HL-60 (cell line): Measurements from ENCODE around the gene KCNG3.

ENCODE experiments used
- DNase-seq, 2 experiments: peaks; one replicate each; pipeline ENCODE4 v3.0.0-alpha.2; 2010 to 2020; ENCODE audit warnings: low read depth in 1 of 2, low spot score in 1 of 2
- H3K27ac ChIP-seq: fragments of 250-450 bp; sonication (Bioruptor Pico); replicated peaks from 2 replicates; pipeline ENCODE4 v1.5.1; 2020; ENCODE audit warnings: mild to moderate bottlenecking, moderate library complexity
- H3K27me3 ChIP-seq: fragments of 250-450 bp; sonication (Bioruptor Pico); 2 replicates; pipeline ENCODE4 v1.5.1; 2021; ENCODE audit warnings: mild to moderate bottlenecking, moderate library complexity; ENCODE audit not compliant: insufficient read depth, poor library complexity, severe bottlenecking
- H3K4me3 ChIP-seq: replicated peaks from 2 replicates; pipeline ENCODE4 v1.5.1; 2011; ENCODE audit warnings: mild to moderate bottlenecking, control low read depth, low read length; ENCODE audit not compliant: insufficient read depth
- GABPA ChIP-seq: IDR thresholded peaks from 2 replicates; pipeline ENCODE4 v1.6.1; 2012; ENCODE audit warnings: low read depth
- POLR2AphosphoS5 ChIP-seq: IDR thresholded peaks from 2 replicates; pipeline ENCODE4 v1.6.1; 2012; ENCODE audit warnings: low read depth
- REST ChIP-seq: IDR thresholded peaks from 2 replicates; pipeline ENCODE4 v1.6.1; 2012; ENCODE audit warnings: low read depth; ENCODE audit not compliant: insufficient replicate concordance
- SPI1 ChIP-seq: IDR thresholded peaks from 2 replicates; pipeline ENCODE4 v1.6.1; 2012; ENCODE audit warnings: low read depth, mild to moderate bottlenecking, borderline replicate concordance
- TF ChIP-seq, protein P1 (sequence below): IDR thresholded peaks from one replicate; pipeline ENCODE4 v1.5.1; 2011; ENCODE audit warnings: low read length, control low read depth, inconsistent platforms; ENCODE audit not compliant: insufficient read depth

The KCNG3 gene

DNA sequence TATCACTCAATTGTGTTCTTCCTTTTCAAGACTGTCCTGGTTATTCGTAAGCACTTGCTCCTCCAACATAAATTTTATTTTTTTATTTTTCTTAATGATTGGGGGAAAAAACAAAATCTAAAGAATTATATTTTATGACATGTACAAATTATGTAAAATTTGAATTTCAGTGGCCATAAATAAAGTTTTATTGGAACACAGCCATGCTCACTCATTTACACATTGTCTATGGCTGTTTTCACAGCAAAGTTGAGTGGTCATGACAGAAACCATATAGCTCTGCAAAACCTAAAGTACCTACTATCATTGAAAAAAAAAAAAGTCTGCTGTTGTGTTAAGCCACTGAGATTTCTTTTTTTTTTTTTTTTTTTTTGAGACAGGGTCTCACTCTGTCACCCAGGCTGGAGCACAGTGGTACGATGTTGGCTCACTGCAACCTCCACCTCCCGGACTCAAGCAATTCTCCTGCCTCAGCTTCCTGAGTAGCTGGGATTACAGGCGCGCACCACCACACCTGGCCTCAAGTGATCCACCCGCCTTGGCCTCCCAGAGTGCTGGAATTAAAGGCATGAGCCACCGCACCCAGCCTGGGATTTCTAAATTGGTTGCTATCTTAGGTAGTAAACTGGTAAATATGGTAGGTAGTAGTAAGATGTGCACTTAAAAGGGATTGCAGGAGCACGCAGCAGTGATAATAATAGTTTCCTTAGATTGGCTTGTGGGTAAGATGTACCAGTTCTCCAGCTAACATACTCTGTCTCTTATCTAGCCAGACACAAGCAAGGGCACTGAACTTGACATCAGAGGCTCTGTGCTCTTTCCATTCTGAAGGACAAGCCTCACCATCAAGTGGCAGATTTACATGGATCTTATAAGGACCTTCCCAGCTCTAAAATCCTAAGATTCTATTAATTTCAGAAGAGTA, 44.4 kb downstream of the KCNG3 start:
- no peak overlapping the region for H3K27ac ChIP-seq
- no peak for DNase-seq
- H3K27me3 ChIP-seq: no peaks in the 10 kb centered on the region
- TF ChIP-seq REST: no peak
- TF ChIP-seq GABPA: no peak
- no peak for TF ChIP-seq POLR2AphosphoS5
- TF ChIP-seq, protein P1, sequence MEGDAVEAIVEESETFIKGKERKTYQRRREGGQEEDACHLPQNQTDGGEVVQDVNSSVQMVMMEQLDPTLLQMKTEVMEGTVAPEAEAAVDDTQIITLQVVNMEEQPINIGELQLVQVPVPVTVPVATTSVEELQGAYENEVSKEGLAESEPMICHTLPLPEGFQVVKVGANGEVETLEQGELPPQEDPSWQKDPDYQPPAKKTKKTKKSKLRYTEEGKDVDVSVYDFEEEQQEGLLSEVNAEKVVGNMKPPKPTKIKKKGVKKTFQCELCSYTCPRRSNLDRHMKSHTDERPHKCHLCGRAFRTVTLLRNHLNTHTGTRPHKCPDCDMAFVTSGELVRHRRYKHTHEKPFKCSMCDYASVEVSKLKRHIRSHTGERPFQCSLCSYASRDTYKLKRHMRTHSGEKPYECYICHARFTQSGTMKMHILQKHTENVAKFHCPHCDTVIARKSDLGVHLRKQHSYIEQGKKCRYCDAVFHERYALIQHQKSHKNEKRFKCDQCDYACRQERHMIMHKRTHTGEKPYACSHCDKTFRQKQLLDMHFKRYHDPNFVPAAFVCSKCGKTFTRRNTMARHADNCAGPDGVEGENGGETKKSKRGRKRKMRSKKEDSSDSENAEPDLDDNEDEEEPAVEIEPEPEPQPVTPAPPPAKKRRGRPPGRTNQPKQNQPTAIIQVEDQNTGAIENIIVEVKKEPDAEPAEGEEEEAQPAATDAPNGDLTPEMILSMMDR: no peak
- no peak for TF ChIP-seq SPI1
- no peak overlapping the region for H3K4me3 ChIP-seq

DNA sequence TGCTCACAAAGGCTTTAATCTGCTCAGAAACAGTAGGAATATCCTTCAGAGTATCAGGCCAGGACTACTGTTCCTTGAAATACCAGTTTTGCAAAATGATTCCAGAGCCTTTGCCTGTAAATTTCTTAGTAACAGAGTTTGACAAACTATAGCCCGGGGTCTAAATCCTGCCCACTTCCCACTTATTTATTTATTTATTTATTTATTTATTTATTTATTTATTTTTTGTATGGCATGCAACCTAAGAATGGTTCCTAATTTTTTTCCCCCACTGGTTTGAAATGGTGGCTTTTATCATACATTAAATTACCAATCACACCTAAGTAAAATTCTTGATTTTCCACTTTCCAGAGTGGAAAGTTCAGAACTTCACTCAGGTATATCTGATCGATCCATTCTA, 45.6 kb downstream of the KCNG3 start:
- Histone ChIP-seq H3K4me3 (no peak overlapping the region), H3K27me3 (no peaks in the 10 kb centered on the region), H3K27ac (no peak overlapping the region)
- TF ChIP-seq, protein P1: no peak
- TF ChIP-seq REST (no peak), GABPA (no peak), SPI1 (no peak), POLR2AphosphoS5 (no peak)
- DNase-seq: no peak

DNA sequence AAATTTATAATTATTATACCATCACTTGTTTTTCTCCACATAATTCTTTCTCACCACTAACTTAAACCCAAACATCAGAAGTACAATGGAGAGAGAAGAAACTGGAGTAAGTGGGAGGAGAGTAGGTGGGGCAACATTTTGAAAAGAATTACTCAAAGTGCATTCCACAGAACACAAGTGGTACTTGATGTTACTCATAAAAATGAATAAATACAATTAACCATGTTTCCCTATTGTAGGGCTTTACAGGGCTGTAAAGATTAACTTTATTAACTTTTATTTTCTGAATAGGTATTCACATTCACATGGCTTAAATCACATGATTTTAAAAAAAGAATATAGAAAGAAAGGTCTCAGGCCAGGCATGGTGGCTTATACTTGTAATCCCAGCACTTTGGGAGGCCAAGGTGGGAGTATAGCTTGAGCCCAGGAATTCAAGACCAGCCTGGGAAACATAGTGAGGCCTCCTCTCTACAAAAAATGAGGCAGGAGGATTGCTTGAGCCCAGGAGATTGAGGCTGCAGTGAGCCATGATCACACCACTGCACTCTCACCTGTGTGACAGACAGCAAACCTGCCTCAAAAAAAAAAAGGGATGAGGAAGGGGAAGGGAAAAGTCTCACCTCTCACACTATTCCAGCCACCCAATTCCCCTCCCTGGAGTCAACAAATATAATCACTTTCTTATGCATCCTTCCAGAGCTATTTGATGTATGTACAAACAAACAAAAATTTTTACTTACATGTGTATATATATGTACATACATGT, 47.1 kb downstream of the KCNG3 start:
- TF ChIP-seq GABPA (no peak), REST (no peak), POLR2AphosphoS5 (no peak), SPI1 (no peak)
- TF ChIP-seq, protein P1: no peak

More for the DNA sequence above, 47.1 kb downstream of the KCNG3 start:
- DNase-seq: no peak
- no peak overlapping the region for H3K4me3 ChIP-seq
- no peak overlapping the region for H3K27ac ChIP-seq
- H3K27me3 ChIP-seq: peaks cover 2% of the 10 kb centered on the region
